GM23248 (cell line): ENCODE measurements around the gene STAT4. TPM values are rescaled to one million over a fixed set of nuclear protein-coding genes. Genes with fewer than 3 reads are reported as not detected.
A peak's percentile ranks its signal among the peaks of the same experiment; 100 is the strongest.

Experiments used
- DNase-seq: peaks from one replicate; pipeline ENCODE4 v3.0.0-alpha.2; 2015
- H2AFZ ChIP-seq: fragments of 200-600 bp; sonication (generic); 2 replicates; pipeline ENCODE4 v1.6.1; 2016; ENCODE audit warnings: antibody characterized with exemption
- H3F3A ChIP-seq: fragments of 200-600 bp; sonication (generic); 2 replicates; pipeline ENCODE4 v1.6.1; 2016; ENCODE audit warnings: mild to moderate bottlenecking, antibody characterized with exemption, mixed run types; ENCODE audit not compliant: insufficient read depth
- H3K27ac ChIP-seq: fragments of 200-600 bp; sonication (generic); 2 replicates; pipeline ENCODE4 v1.5.1; 2016; ENCODE audit warnings: mild to moderate bottlenecking
- H3K27me3 ChIP-seq: fragments of 200-600 bp; sonication (generic); replicated peaks from 2 replicates; pipeline ENCODE4 v1.6.1; 2016; ENCODE audit warnings: mild to moderate bottlenecking; ENCODE audit not compliant: insufficient read depth
- H3K36me3 ChIP-seq: fragments of 200-600 bp; sonication (generic); 2 replicates; pipeline ENCODE4 v1.6.1; 2016; ENCODE audit warnings: low read depth, mild to moderate bottlenecking
- H3K4me1 ChIP-seq: fragments of 200-600 bp; sonication (generic); 2 replicates; pipeline ENCODE4 v1.6.1; 2016; ENCODE audit warnings: mild to moderate bottlenecking; ENCODE audit not compliant: insufficient read depth
- H3K4me2 ChIP-seq: fragments of 200-600 bp; sonication (generic); one replicate; pipeline ENCODE4 v1.6.1; 2016; ENCODE audit warnings: mild to moderate bottlenecking; ENCODE audit not compliant: unreplicated experiment
- H3K4me3 ChIP-seq: fragments of 200-600 bp; sonication (generic); 2 replicates; pipeline ENCODE4 v1.5.1; 2016; ENCODE audit warnings: mild to moderate bottlenecking
- H3K79me2 ChIP-seq: fragments of 200-600 bp; sonication (generic); 2 replicates; pipeline ENCODE4 v1.6.1; 2016; ENCODE audit warnings: mild to moderate bottlenecking; ENCODE audit not compliant: insufficient read depth
- H3K9ac ChIP-seq: fragments of 200-600 bp; sonication (generic); 2 replicates; pipeline ENCODE4 v1.6.1; 2016; ENCODE audit warnings: mild to moderate bottlenecking
- H3K9me2 ChIP-seq: fragments of 200-600 bp; sonication (generic); 2 replicates; pipeline ENCODE4 v1.6.1; 2016; ENCODE audit warnings: mixed run types, mild to moderate bottlenecking, moderate library complexity; ENCODE audit not compliant: insufficient read depth
- H3K9me3 ChIP-seq: fragments of 200-600 bp; sonication (generic); one replicate; pipeline ENCODE4 v1.6.1; 2017; ENCODE audit warnings: low read depth
- H4K20me1 ChIP-seq: fragments of 200-600 bp; sonication (generic); 2 replicates; pipeline ENCODE4 v1.6.0; 2016; ENCODE audit not compliant: insufficient read depth
- EZH2 ChIP-seq: fragments of 200-600 bp; sonication (generic); IDR thresholded peaks from 2 replicates; pipeline ENCODE4 v1.6.1; 2018; ENCODE audit warnings: antibody characterized with exemption, mild to moderate bottlenecking; ENCODE audit not compliant: insufficient read depth, poor library complexity, severe bottlenecking
- EZH2phosphoT487 ChIP-seq: fragments of 200-600 bp; sonication (generic); IDR thresholded peaks from 2 replicates; pipeline ENCODE4 v1.6.1; 2018; ENCODE audit warnings: antibody characterized with exemption, moderate library complexity, mild to moderate bottlenecking, low read depth; ENCODE audit not compliant: insufficient read depth
- WGBS, 2 experiments: methylation state at CpG; one replicate each; pipeline ENCODE4 v1.1.6; 2015 to 2017; ENCODE audit warnings: low lambda C conversion rate in 2 of 2, low coverage in 1 of 2; ENCODE audit errors: missing lambda C conversion rate in 2 of 2; 5-methylcytosine and 5-hydroxymethylcytosine counted together
- in situ Hi-C: fragments of 300-500 bp; cut with MboI; formaldehyde crosslinking; loops from 2 replicates; pipeline ENCODE4 v1.15.0; 2020
- polyA plus RNA-seq: library from polyadenylated mRNA; unstranded; fragments of >200 nt; fragmentation: Nextera tagmentation; extraction: Ambion mirVana; gene quantifications from 2 replicates; pipeline ENCODE4 v1.2.1, GENCODE V29; 2016
- total RNA-seq: library from RNA; depleted of rRNA; stranded (reverse); fragments of >200 nt; shearing (Covaris generic); gene quantifications from 2 replicates; pipeline ENCODE4 v1.2.3, GENCODE V29; 2014; rRNA removed

The STAT4 gene, protein sequence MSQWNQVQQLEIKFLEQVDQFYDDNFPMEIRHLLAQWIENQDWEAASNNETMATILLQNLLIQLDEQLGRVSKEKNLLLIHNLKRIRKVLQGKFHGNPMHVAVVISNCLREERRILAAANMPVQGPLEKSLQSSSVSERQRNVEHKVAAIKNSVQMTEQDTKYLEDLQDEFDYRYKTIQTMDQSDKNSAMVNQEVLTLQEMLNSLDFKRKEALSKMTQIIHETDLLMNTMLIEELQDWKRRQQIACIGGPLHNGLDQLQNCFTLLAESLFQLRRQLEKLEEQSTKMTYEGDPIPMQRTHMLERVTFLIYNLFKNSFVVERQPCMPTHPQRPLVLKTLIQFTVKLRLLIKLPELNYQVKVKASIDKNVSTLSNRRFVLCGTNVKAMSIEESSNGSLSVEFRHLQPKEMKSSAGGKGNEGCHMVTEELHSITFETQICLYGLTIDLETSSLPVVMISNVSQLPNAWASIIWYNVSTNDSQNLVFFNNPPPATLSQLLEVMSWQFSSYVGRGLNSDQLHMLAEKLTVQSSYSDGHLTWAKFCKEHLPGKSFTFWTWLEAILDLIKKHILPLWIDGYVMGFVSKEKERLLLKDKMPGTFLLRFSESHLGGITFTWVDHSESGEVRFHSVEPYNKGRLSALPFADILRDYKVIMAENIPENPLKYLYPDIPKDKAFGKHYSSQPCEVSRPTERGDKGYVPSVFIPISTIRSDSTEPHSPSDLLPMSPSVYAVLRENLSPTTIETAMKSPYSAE
- 1.5 and 3.2 TPM in 2 replicates for total RNA-seq
- 1.9 and 2.2 TPM in 2 replicates for polyA plus RNA-seq

- in situ Hi-C loops: loop anchor here (10.0 kb wide), 1 partner anchor 96 kb away; no protein-coding TSS in a partner anchor
- H3K9ac ChIP-seq: peak within 1 kb of the TSS; percentile 66
- H3F3A ChIP-seq: peaks cover 16% of the 10 kb centered on the region; the same call in 1 of the 2 replicates
- H3K9me3 ChIP-seq: no peaks in the 10 kb centered on the region
- H3K4me2 ChIP-seq: peak within 1 kb of the TSS; percentile 93
- TF ChIP-seq EZH2phosphoT487: no peak
- TF ChIP-seq EZH2: no peak
- H3K9me2 ChIP-seq: no peaks in the 10 kb centered on the region
- peak within 1 kb of the TSS; percentile 98 for H2AFZ ChIP-seq
- H3K79me2 ChIP-seq: no peaks in the 10 kb centered on the region
- H3K4me3 ChIP-seq: peak within 1 kb of the TSS; percentile 82
- H4K20me1 ChIP-seq: no peaks in the 10 kb centered on the region
- no peaks in the 10 kb centered on the region for H3K27me3 ChIP-seq
- peak; percentile 66 for DNase-seq
- H3K27ac ChIP-seq: no peak within 1 kb of the TSS
- H3K36me3 ChIP-seq: no peaks in the 10 kb centered on the region
- H3K4me1 ChIP-seq: peaks cover 10% of the 10 kb centered on the region
- 8 to 10% methylated on average over 33 of the region's 33 CpGs for WGBS, 2 experiments
These were observed at the start of gene STAT4 for GRCh38 chr2:191150600-191151330. Gene STAT4 (minus strand): TSS chr2:191150994. CDS start chr2:191148203, 2,791 bp downstream.

DNA sequence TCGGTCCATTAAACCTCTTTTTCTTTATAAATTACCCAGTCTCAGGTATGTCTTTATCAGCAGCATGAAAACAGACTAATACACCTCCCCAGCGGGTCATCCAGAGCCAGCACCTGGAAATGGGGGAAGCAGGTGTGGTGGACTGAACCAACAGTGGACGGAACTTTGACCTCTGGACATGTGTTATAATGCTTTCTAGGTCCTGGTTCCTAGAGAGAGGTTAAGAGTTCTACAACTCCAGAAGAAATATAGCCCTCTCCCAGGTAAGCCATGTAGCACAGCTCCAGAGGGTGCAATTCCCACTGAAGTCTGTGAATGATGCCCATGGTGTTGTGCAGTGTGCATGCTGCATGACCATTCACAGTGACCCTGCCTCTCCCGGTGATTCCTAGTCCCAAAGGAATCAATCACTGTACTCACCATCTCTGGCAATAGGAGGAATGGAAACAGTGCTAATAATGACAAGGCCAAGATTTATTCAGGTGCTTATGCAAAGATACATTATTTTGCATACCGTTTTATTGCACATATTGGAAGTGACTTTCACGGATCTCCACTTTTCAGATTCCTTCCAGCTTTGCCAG, 49.2 kb upstream of the STAT4 start:
- Histone ChIP-seq H3K4me3 (no peak overlapping the region), H3K9me2 (no peaks in the 10 kb centered on the region), H3K9me3 (no peaks in the 10 kb centered on the region), H3K9ac (no peak overlapping the region), H2AFZ (no peak overlapping the region), H3K27me3 (no peaks in the 10 kb centered on the region), H3K4me2 (no peak overlapping the region), H4K20me1 (no peaks in the 10 kb centered on the region), H3K79me2 (no peaks in the 10 kb centered on the region), H3K36me3 (no peaks in the 10 kb centered on the region), H3F3A (peaks cover 24% of the 10 kb centered on the region), H3K27ac (no peak overlapping the region), H3K4me1 (peaks cover 22% of the 10 kb centered on the region)
- DNase-seq: no peak
- TF ChIP-seq EZH2 (no peak), EZH2phosphoT487 (no peak)
- in situ Hi-C loops: no loop called here
- 85 to 88% methylated on average over 6 of the region's 6 CpGs for WGBS, 2 experiments

DNA sequence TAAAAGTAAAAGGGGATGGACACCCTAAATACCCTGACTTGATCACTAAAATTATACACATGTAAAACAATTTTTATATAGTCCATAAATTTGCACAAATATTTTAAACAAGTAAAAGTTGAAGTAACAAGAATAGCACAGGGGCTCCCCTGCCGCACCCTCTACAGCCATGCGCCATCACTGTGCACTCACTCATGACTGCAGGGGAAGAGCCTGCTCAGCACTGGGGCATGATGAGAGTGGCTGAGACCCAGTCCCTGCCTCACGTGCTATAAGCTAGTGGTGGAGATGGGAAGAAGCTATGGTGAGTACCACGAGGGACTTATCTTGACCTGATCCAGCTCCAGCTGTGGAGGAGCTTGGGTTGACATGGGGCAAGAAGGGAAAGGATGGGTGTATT, 47.5 kb upstream of the STAT4 start:
- in situ Hi-C loops: no loop called here
- H3K4me2 ChIP-seq: no peak overlapping the region
- no peaks in the 10 kb centered on the region for H3K36me3 ChIP-seq
- no peaks in the 10 kb centered on the region for H3K27me3 ChIP-seq
- H4K20me1 ChIP-seq: no peaks in the 10 kb centered on the region
- no peak for DNase-seq
- H3K79me2 ChIP-seq: no peaks in the 10 kb centered on the region
- H2AFZ ChIP-seq: no peak overlapping the region
- H3K4me1 ChIP-seq: peaks cover 20% of the 10 kb centered on the region
- H3K4me3 ChIP-seq: no peak overlapping the region
- WGBS, 2 experiments: 90 to 94% methylated on average over 4 of the region's 4 CpGs
- peaks cover 14% of the 10 kb centered on the region for H3F3A ChIP-seq
- no peaks in the 10 kb centered on the region for H3K9me2 ChIP-seq
- TF ChIP-seq EZH2 (no peak), EZH2phosphoT487 (no peak)
- no peak overlapping the region for H3K27ac ChIP-seq
- H3K9me3 ChIP-seq: no peaks in the 10 kb centered on the region
- no peak overlapping the region for H3K9ac ChIP-seq

DNA sequence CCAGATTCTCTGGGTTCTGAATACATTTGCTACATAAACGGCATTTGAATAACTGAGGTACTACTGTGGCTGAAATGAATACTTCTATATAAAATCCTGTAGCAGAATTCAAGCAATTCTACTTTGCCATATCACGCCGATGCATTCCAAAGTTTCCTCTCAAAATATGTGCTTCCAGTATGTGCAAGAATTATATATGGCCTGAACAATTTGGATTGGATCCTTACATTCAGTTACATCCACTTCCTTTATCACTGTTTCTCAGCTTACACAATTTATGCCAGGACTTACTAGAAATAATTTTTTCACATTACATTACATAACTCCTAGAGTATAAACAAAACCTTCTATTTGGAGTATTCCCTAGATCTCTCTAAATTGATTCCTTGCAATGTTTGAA, 46.3 kb upstream of the STAT4 start:
- Histone ChIP-seq H3F3A (peaks cover 2% of the 10 kb centered on the region), H3K27ac (no peak overlapping the region), H3K9me2 (no peaks in the 10 kb centered on the region), H3K9me3 (no peaks in the 10 kb centered on the region), H4K20me1 (no peaks in the 10 kb centered on the region), H3K27me3 (no peaks in the 10 kb centered on the region), H3K4me3 (no peak overlapping the region), H3K36me3 (no peaks in the 10 kb centered on the region), H2AFZ (no peak overlapping the region), H3K9ac (no peak overlapping the region), H3K4me2 (no peak overlapping the region), H3K4me1 (peaks cover 8% of the 10 kb centered on the region), H3K79me2 (no peaks in the 10 kb centered on the region)
- WGBS, 2 experiments: 87 to 90% methylated on average over 3 of the region's 3 CpGs
- in situ Hi-C loops: no loop called here
- TF ChIP-seq EZH2phosphoT487 (no peak), EZH2 (no peak)
- no peak for DNase-seq
